Measurements from ENCODE around the gene NUDT5. TPM values are rescaled to one million over a fixed set of nuclear protein-coding genes. Genes with fewer than 3 reads are reported as not detected.

The NUDT5 gene
- total RNA-seq, 1 experiment from 2014 or later: 54.0 TPM

GRCh38 chr10:12238821-12239220, 43.1 kb upstream of the NUDT5 start:
- BruUV-seq (replicated peaks): no TSS peak
- DNase-seq (ENCODE audit: low read depth, low spot score): no peak
- ATAC-seq: no peak
- ChIA-PET POLR2A (no interaction called here), CTCF (interaction anchor here (0.6 kb wide), 1 partner anchor 15 kb away, joined by 5 read pairs; no protein-coding TSS in a partner anchor)
- intact Hi-C loops (cut with micrococcal nuclease; ENCODE audit: unreplicated experiment): no loop called here
- Histone ChIP-seq H3K9me3 (ENCODE audit: control insufficient read depth, insufficient read depth, low read depth, low read length) (no peaks in the 10 kb centered on the region), H3K27ac (ENCODE audit: low read length) (no peak overlapping the region), H3K4me1 (ENCODE audit: control insufficient read depth, insufficient read depth, low read length) (no peaks in the 10 kb centered on the region), H3K27me3 (ENCODE audit: control insufficient read depth, insufficient read depth, low read length) (no peaks in the 10 kb centered on the region), H3K4me3 (ENCODE audit: low read depth in 2 of 2, low read length in 2 of 2) (no peak overlapping the region), H3K36me3 (ENCODE audit: control insufficient read depth, insufficient read depth, low read length) (peaks cover 3% of the 10 kb centered on the region; the same call in 1 of the 2 replicates)
- TF ChIP-seq REST (IDR thresholded peaks at IDR 0.05; ENCODE audit: insufficient read depth in 1 of 2, low read depth in 2 of 2, low read length in 1 of 2): no peak
- no peak for TF ChIP-seq TCF7L2 (IDR thresholded peaks at IDR 0.05; ENCODE audit: low read depth, low read length)
- TF ChIP-seq POLR2AphosphoS5 (IDR thresholded peaks at IDR 0.05; ENCODE audit: low read depth, low read length): no peak
- TF ChIP-seq CTCF (IDR thresholded peaks at IDR 0.05): no peak
- no peak for TF ChIP-seq SIN3A (IDR thresholded peaks at IDR 0.05; ENCODE audit: borderline replicate concordance, insufficient read depth, low read depth, low read length)
- in situ Hi-C loops (cut with HindIII; ENCODE audit: low pct_unique_long_range_greater_than_20kb, low sequenced_read_pairs): no loop called here

- Histone ChIP-seq H3K27me3 (ENCODE audit: control insufficient read depth, insufficient read depth, low read length) (no peaks in the 10 kb centered on the region), H3K36me3 (ENCODE audit: control insufficient read depth, insufficient read depth, low read length) (peaks cover 9% of the 10 kb centered on the region; the same call in 1 of the 2 replicates), H3K9me3 (ENCODE audit: control insufficient read depth, insufficient read depth, low read depth, low read length) (no peaks in the 10 kb centered on the region), H3K27ac (ENCODE audit: low read length) (no peak overlapping the region), H3K4me1 (ENCODE audit: control insufficient read depth, insufficient read depth, low read length) (no peaks in the 10 kb centered on the region), H3K4me3 (ENCODE audit: low read depth in 2 of 2, low read length in 2 of 2) (no peak overlapping the region)
- in situ Hi-C loops (cut with HindIII; ENCODE audit: low pct_unique_long_range_greater_than_20kb, low sequenced_read_pairs) (no loop called here), intact Hi-C loops (cut with micrococcal nuclease; ENCODE audit: unreplicated experiment) (no loop called here)
- DNase-seq (ENCODE audit: low read depth, low spot score) (no peak), ATAC-seq (no peak)
- POLR2A ChIA-PET: no interaction called here
- no TSS peak for BruUV-seq (replicated peaks)
- TF ChIP-seq POLR2AphosphoS5 (IDR thresholded peaks at IDR 0.05; ENCODE audit: low read depth, low read length) (no peak), SIN3A (IDR thresholded peaks at IDR 0.05; ENCODE audit: borderline replicate concordance, insufficient read depth, low read depth, low read length) (no peak), TCF7L2 (IDR thresholded peaks at IDR 0.05; ENCODE audit: low read depth, low read length) (no peak), REST (IDR thresholded peaks at IDR 0.05; ENCODE audit: insufficient read depth in 1 of 2, low read depth in 2 of 2, low read length in 1 of 2) (no peak), CTCF (IDR thresholded peaks at IDR 0.05) (no peak)
- CTCF ChIA-PET: no interaction called here
Measured at GRCh38 chr10:12237265-12238220, 41.9 kb upstream of the NUDT5 start.
